HG02852 (cell line): Measurements from ENCODE around the gene RUNX2.
"Not testable (repeated sequence)": the region's sequence is repeated elsewhere in the genome, so short reads cannot be mapped to it uniquely, and the experiment has no call there.

Experiments
- ATAC-seq: cut with Tn5 transposase; IDR thresholded peaks from one replicate; pipeline ENCODE4 v1.9.1; 2021; ENCODE audit warnings: mild to moderate bottlenecking, moderate library complexity; ENCODE audit not compliant: unreplicated experiment

Gene RUNX2

GRCh38 chr6:45545416-45545815 is 217.3 kb downstream of the RUNX2 start:
- no peak for ATAC-seq

- peak; percentile 92 for ATAC-seq
Observed at GRCh38 chr6:45548657-45549515, 220.8 kb downstream of the RUNX2 start.

GRCh38 chr6:45552536-45552935 is 224.4 kb downstream of the RUNX2 start:
- no peak for ATAC-seq

DNA sequence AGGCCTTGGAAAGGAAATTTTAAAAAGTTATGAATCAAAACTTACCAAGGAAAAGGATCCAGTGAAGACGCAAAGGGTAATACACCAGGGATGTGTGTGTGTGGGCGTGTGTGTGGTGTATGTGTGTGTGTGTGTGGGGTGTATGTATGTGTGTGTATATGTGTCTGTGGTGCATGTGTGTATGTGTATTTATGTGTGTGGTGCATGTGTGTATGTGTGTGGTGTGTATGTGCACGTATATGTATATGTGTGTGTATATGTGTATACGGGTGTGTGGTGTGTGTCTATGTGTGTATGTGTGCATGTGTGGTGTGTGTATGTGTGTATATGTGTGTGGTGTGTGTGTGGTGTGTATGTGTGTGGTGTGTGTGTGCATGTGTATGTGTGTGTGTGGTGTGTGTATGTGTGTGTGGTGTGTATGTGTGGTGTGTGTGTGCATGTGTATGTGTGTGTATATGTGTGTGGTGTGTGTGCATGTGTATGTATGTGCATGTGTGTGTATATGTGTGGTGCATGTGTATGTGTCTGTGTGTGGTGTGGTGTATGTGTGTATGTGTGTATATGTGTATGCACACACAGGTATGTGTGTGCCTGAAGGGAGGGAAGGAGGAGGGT is 225.7 kb downstream of the RUNX2 start:
- ATAC-seq = no peak

DNA sequence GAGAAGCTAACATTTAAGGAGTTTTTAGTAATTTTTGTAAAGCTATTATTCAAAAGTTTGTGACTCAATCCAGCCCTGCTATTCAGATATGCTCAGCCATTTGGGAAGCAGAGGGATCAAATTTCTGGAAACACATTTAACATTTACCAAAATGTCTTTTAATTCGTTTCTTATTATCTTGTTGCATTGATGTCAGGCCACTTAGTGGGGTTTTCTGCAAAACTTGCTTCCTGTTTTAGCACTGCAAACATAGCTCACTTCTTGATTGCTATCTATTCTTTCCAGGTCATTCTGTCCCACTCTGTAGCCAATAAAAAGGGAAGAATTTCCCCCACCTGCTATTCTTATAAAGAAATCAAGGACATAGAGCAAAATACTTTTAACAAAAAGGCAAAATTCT is 226.5 kb downstream of the RUNX2 start:
- ATAC-seq = no peak

- ATAC-seq = no peak
Observed at GRCh38 chr6:45555981-45556771, 228.0 kb downstream of the RUNX2 start.

- no peak for ATAC-seq
Observed at GRCh38 chr6:45556828-45557227, 228.7 kb downstream of the RUNX2 start.

GRCh38 chr6:45557454-45557853 is 229.3 kb downstream of the RUNX2 start:
- no peak for ATAC-seq

DNA sequence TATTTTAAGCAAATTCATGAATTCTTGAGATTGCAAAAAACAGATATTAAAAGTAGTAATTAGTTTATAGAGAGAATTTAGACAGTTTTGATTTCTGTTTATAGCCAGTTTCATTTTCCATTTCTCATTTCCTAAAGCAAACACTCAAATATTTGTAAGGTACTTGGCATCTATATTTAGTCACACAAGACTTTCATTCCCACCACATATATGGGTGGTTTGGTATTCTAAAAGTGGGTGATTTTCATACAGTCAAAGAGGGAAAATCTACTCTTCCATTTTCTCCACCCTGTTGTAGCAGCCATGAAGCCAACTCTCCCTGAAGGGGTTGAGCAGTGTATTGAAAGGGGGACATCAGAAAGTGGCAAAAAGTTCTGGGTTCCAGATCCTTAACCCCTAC is 230.7 kb downstream of the RUNX2 start:
- peak; percentile 68 for ATAC-seq

- ATAC-seq = not testable (repeated sequence)
Observed at GRCh38 chr6:45560321-45560820, 232.2 kb downstream of the RUNX2 start.

- no peak for ATAC-seq
Observed at GRCh38 chr6:45562171-45562570, 234.0 kb downstream of the RUNX2 start.

DNA sequence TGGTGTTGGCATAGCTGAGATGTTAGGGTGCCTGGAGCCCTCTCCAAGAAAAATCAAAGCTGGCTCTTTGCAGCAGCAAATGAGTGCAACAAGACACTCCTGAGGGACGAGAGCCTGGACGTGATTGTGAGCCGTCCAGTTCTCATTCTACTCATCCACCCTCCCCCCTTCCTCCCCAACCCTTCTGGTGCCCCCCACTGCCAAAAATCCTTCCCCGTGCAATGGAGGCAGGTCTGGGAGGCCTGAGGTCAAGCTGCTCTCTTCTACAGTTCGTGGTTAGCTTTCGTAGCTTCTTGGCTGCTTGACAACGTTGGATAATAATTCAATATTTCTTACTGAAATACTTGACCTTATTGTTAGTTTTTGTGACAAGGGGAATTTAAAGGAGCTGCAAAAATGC is 234.9 kb downstream of the RUNX2 start:
- no peak for ATAC-seq

DNA sequence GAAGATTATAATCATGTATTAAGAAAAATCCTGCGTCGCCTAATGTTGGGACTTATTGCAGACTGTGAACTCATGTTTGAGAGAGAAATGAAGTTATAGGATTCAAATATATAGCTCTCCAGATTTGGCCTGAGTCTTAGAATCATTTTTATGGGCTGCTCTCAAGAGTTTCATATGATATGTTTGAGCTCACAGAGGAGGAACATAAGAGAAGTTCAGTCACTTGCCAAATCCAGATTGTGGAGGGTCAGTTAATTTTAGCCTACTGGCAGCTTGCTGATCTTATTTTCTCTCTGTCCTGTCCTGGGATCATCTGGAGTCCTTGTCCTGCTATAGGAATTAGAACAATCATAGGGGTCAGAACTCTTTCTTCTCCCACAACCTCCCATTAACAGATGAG is 235.7 kb downstream of the RUNX2 start:
- ATAC-seq = no peak

DNA sequence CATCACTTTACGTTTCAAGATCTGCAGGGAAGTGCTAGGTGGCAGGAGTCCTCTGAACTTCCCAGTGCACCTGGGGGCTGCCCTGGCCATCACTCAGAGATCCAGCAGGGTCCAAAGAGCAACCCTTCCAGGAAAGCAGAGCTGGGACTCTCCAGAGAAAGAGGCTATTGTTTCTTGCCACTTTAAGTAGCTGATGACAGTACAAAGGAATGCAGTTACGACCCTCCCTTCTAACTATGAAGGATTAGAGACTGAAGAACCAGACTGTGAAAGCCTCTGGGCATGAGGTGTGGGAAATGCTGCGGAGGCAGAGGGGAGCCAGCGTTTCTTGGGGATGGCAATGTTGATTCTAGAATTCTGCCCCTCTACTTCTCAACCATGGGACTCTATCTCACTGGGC is 238.8 kb downstream of the RUNX2 start:
- no peak for ATAC-seq

GRCh38 chr6:45567879-45568278 is 239.7 kb downstream of the RUNX2 start:
- ATAC-seq = no peak

GRCh38 chr6:45568626-45569025 is 240.5 kb downstream of the RUNX2 start:
- no peak for ATAC-seq

DNA sequence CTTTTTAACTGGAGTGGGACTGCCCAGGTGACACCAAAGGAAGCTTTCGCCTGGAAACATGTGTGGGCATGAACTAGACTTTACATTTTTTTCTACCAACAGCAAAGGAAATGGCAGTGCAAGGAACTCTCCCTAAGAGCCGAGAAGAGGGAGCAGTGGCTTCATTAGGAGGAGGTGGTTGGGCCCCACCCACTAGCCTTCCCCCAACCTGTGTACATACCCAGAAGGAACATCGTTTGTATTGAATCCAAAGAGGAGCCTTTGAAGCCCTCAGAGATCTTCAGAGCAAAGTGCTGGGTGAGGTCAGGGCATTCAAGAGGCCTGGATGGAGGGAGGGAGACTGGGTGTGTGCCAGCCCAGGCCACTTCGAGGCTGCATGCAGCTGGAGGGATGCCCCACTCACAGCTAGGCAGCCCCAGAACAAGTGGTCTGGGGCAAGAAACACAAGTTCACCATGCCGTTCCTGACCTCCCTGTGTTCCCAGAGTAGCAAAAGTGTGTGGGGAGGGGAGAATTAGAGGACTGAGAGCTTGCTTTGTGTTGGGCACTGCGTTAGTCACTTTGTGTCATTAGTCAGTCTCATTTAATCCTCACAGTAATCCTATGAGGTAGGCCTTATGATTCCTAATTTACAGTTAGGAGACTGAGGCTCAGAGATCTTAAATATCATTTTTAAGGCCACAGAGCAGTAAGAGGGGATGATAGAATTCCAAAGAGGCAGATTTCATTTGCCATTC is 241.2 kb downstream of the RUNX2 start:
- no peak for ATAC-seq

GRCh38 chr6:45571159-45571558 is 243.0 kb downstream of the RUNX2 start:
- no peak for ATAC-seq

GRCh38 chr6:45572833-45573232 is 244.7 kb downstream of the RUNX2 start:
- ATAC-seq = no peak

DNA sequence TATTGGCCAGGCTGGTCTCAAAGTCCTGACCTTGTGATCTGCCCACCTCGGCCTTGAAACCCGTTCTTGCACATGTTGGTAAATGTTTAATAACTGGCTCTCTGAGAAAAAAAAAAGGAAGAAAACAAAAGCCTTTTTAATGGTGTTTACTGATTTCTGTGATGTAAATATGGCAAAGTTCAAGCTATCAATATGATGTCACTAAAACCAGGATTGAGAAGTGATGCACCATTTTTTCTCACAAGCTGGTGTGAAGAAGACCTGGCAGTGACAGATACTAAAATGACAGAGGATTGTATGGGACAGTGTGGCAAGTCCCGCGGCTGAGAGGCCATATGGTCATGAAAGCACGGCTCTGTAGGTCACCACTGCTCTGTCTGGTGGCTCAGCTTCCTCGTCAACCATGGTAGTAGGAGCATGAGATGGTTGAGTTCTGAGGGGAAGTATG is 245.9 kb downstream of the RUNX2 start:
- no peak for ATAC-seq

GRCh38 chr6:45574885-45575284 is 246.8 kb downstream of the RUNX2 start:
- ATAC-seq = no peak
